ENCODE measurements around the gene MAPK10. TPM values are rescaled to one million over a fixed set of nuclear protein-coding genes. Genes with fewer than 3 reads are reported as not detected.
"Not testable (repeated sequence)": the region's sequence is repeated elsewhere in the genome, so short reads cannot be mapped to it uniquely, and the experiment has no call there.

Gene MAPK10
- polyA plus RNA-seq, 5 donors = 29.9 to 51.3 (median 30.9) TPM

DNA sequence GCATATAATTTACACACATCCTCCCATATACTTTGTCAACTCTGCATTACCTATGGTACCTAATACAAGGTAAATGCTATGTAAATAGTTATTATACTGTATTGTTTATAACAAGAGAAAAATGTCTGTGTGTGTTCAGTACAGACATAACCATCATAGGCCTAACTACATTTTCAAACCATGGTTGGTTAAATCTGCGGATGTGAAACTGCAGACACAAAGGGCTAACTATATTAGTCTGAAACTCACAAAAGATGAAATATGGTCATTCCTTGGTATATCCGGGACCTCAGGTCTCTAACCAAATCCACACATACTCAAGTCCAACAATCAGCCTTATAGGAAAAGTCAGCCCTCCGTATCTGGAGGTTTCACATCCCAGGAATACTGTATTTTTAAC lies 13.5 kb downstream of the MAPK10 start:
- no peak for DNase-seq

DNA sequence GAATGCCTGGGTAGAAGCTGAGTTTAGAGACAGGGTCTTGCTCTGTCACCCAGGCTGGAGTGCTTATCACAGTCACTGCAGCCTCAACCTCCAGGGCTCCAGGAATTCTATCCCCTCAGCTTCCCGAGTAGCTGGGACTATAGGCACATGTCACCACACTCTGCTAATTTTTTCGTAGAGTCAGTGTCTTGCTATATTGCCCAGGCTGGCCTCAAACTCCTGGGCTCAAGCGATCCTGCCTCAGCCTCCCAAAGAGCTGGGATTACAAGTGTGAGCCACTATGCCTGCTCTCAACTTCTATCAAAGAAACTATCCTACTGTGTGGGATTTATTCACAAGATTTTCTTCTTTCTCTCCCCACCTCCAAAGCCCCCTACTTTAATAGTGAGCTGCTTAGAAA lies 15.7 kb downstream of the MAPK10 start:
- no peak for DNase-seq

GRCh38 chr4:86338989-86339388 lies 20.9 kb downstream of the MAPK10 start:
- no peak for DNase-seq

DNA sequence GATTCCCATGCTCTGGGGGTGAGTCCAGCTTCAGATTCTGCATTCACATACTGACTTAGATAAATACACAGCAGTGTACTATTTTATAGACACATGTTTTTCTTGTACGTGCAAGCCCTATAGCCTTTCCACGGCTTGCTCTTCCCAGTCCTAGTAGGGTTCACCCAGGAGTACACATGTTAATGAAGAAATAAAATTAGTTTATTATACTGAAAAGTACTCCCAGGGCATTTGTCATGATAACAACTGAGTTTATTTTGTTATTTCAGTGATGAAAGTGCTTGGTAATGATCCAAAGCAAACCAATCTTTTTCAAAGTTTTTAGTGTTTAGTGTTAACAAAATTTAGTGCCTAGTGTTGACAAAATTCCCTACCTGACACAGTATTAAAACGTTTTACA lies 21.3 kb downstream of the MAPK10 start:
- no peak for DNase-seq

DNA sequence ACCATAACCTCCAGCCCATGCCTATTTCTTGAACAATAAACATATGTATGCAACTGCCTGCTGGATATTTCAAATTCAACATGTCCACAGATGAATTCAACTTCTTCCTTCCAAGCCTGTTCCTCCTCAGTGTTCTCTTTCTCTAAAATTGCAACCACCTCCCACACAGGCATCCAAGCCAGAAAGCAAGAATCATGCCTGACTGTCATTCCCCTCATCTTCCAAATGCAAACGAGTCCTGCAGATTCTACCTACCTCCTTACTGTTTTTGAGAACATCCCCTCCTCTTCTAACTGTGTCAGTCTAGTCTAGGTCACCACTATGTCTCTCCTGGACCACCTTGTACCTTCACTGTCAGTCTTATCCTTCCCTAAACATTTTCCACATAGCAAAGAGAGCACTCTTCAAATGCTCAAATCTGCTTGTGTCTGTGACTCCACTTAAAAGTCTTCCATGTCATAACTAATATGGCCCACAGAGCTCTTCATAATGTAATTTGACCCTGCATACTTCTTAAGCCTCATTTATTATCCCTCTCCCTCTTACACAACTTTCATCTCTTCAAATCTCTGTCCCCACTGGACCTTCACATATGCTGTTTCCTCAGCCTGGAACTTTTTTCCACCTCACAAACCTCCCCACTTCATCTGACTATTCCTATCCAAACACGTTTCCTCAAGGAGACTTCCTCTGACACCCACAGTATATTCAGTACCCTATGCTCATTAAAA lies 25.7 kb downstream of the MAPK10 start:
- no peak for DNase-seq

DNA sequence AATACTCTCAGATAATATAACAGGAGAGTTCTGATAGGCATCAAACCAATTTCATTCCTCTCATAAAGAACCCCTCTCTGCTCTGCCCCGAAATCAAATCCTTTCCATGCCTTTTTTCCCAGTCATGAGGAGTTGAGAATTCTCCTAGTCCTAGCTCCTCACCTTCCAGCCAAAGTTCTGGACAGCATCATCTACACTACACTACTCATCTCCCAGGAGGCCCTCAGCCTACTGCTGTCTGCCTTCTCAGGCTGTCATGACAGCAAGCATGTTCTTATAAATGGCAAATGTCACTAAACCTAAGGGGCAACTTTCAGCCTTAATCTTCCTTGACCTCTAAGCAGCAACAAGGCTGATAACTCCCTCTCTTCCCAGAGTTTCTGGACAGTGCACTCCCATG lies 26.6 kb downstream of the MAPK10 start:
- no peak for DNase-seq

GRCh38 chr4:86330961-86331742 lies 28.7 kb downstream of the MAPK10 start:
- DNase-seq = no peak

- not testable (repeated sequence) for DNase-seq
Observed at GRCh38 chr4:86330411-86330810, 29.4 kb downstream of the MAPK10 start.

GRCh38 chr4:86329431-86329830 lies 30.4 kb downstream of the MAPK10 start:
- DNase-seq = no peak

- DNase-seq = no peak
Observed at GRCh38 chr4:86326400-86326799, 33.5 kb downstream of the MAPK10 start.

DNA sequence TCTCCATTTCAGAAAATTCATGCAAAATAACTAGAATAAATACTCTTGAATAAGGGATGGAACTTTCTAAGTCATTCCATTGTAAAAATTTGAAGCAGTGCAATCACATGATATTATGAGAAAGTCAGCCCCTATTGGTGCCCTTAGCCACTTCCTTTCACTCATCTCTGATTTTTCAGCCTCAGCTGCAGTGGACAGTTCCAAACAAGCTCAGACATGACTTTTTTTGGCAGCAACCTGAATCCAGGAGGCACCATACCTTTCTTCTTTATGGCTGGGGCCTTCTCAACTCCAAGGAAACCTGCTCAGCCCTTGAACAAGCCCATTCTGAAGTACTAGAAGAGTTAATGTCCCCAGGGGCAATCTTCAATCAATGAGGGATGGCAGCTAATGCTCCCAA lies 40.5 kb downstream of the MAPK10 start:
- DNase-seq = no peak

GRCh38 chr4:86315579-86315978 lies 44.3 kb downstream of the MAPK10 start:
- DNase-seq = no peak

- DNase-seq = no peak
Observed at GRCh38 chr4:86313656-86314055, 46.2 kb downstream of the MAPK10 start.

DNA sequence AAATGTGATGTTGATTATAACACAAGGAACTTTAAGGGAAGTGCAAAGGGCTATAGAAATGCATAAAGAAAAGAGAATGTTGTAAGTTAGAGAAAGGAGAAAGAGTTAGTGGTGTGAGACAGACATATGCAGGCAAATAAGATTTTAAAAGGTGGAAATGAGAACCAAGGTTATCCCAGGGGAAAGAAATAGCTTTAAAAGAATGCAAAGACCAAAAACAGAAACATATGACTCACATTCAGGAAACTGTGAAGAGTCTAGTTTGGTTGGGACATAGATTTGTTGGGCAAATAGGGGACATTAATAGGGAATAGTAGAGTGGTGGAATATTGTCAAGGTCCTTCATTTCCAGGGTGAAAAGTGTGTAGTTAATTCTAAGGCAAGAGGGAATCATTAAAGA lies 52.4 kb downstream of the MAPK10 start:
- DNase-seq = no peak

- DNase-seq = no peak
Observed at GRCh38 chr4:86306816-86307215, 53.0 kb downstream of the MAPK10 start.

- DNase-seq = no peak
Observed at GRCh38 chr4:86302830-86303229, 57.0 kb downstream of the MAPK10 start.

DNA sequence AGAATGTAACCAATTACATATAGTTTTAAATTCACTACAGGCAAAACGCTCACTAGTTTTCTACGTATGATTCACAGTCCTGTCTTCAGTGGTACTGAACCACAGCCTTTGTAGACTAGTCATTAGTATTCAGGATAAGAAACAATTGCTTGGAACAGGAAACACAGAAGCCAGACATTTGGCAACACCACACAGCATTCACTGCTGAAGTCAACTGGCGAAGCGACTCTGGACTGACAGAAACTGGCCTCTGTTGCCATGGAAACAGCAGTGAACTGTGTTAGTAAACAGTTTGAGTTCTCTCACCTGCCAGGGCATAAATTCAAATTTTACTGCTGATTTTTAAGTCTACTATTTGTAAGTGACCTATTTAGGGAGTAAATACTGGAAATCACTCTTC lies 57.6 kb downstream of the MAPK10 start:
- peak; percentile 77 to 83 for DNase-seq

- DNase-seq = no peak
Observed at GRCh38 chr4:86300516-86300915, 59.3 kb downstream of the MAPK10 start.

GRCh38 chr4:86296865-86297264 lies 63.0 kb downstream of the MAPK10 start:
- DNase-seq = no peak

GRCh38 chr4:86294883-86295282 lies 65.0 kb downstream of the MAPK10 start:
- no peak for DNase-seq

- no peak for DNase-seq
Observed at GRCh38 chr4:86291180-86291579, 68.7 kb downstream of the MAPK10 start.

DNA sequence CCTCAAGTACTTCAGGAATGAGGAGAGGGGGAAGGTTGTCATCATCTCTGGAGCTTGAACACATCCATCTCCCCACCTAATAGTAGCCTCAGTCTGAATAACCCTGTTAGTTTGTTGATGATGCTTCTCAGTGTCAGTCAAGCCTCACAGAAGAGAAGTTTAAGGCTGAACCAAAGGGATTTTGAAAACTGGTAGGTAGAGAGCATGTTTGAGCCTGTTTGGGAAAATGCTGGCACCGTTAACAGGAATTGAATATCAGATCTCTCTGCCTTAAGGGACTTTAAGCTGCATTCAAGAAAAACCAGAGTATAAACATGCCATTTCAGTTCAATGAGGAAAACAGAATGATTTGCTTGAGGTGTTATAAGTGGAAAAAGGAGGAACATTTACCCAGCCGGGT lies 73.1 kb downstream of the MAPK10 start:
- no peak for DNase-seq

GRCh38 chr4:86283371-86283770 lies 76.5 kb downstream of the MAPK10 start:
- DNase-seq = peak in 1 of 2 donors; percentile 22
